BLaER1 treated with 17β-estradiol and CSF1 and Interleukin-3, amounts not matched to agents 10 nM and 100 nM (cell line): Measurements from ENCODE around the gene MAGI1.

Source experiments
- H3K27ac ChIP-seq, 11 experiments: shearing (Covaris generic); formaldehyde crosslinking; 2 replicates each; pipeline ENCODE4 v1.8.1; 2022
- H3K27me3 ChIP-seq, 11 experiments: shearing (Covaris generic); formaldehyde crosslinking; 2 replicates each; pipeline ENCODE4 v1.8.1; 2022
- H3K36me3 ChIP-seq, 11 experiments: shearing (Covaris generic); formaldehyde crosslinking; 2 replicates each; pipeline ENCODE4 v1.8.1; 2022
- H3K4me1 ChIP-seq, 10 experiments: shearing (Covaris generic); formaldehyde crosslinking; 2 replicates each; pipeline ENCODE4 v1.8.1; 2022
- H3K4me2 ChIP-seq, 11 experiments: shearing (Covaris generic); formaldehyde crosslinking; 2 replicates each; pipeline ENCODE4 v1.8.1; 2022
- H3K4me3 ChIP-seq, 10 experiments: shearing (Covaris generic); formaldehyde crosslinking; 2 replicates each; pipeline ENCODE4 v1.8.1; 2022
- H3K9ac ChIP-seq, 11 experiments: shearing (Covaris generic); formaldehyde crosslinking; 2 replicates each; pipeline ENCODE4 v1.8.1; 2022
- H3K9me3 ChIP-seq, 11 experiments: shearing (Covaris generic); formaldehyde crosslinking; replicated peaks in 1 of 11; 2 replicates each; pipeline ENCODE4 v1.8.1; 2022
- H4K20me1 ChIP-seq, 11 experiments: shearing (Covaris generic); formaldehyde crosslinking; 2 replicates each; pipeline ENCODE4 v1.8.1; 2022
- Cebpa-rat ChIP-seq, 11 experiments: shearing (Covaris generic); IDR thresholded peaks; 2 replicates each; pipeline ENCODE4 v1.8.1; 2022

Gene MAGI1

DNA sequence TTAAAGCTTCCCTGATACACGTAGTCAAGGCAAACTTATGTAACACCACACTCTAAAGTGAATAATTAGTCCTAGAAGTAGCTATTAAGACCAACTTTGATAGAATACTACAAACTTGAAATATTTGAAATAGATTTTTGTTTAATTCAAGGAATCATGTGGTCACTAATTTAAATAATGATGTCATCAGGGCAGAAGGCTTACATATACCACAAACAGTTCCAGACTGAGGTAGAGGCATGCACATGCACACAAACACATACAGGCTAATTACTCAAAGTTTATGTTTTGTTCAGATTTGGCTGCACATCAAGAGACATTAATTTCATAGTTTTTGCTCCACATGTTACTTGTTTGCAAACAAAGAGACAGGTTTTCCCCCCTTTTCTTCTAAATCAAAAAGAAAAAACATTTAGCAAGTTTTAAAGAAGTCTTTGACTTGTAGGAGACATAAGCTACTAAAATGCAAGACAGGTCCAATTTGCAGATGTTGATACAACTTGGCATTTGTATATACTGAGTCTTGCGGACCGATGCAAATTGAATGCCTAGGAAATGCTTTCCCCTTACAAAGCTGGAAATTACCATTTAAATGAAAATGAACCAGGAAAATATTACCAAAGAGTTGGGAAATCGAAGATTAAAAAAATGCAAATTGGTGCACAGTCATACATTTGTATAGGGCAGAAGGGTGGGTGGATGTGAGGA, 594.8 kb downstream of the MAGI1 start:
- TF ChIP-seq Cebpa-rat (IDR thresholded peaks at IDR 0.05), result no peak
- Histone ChIP-seq H3K4me3 (no peak overlapping the region), H3K36me3 (peaks cover 0 to 22% (median 0%) of the 10 kb centered on the region in 11 experiments; a peak in 5 of 22 replicates), H3K9ac (no peak overlapping the region), H3K4me1 (peaks cover 0 to 33% (median 14%) of the 10 kb centered on the region in 10 experiments; a peak in 14 of 20 replicates), H3K4me2 (no peak overlapping the region), H3K9me3 (peaks cover 0 to 13% (median 3%) of the 10 kb centered on the region in 11 experiments; a peak in 7 of 22 replicates), H3K27ac (no peak overlapping the region), H3K27me3 (no peaks in the 10 kb centered on the region), H4K20me1 (no peaks in the 10 kb centered on the region)

DNA sequence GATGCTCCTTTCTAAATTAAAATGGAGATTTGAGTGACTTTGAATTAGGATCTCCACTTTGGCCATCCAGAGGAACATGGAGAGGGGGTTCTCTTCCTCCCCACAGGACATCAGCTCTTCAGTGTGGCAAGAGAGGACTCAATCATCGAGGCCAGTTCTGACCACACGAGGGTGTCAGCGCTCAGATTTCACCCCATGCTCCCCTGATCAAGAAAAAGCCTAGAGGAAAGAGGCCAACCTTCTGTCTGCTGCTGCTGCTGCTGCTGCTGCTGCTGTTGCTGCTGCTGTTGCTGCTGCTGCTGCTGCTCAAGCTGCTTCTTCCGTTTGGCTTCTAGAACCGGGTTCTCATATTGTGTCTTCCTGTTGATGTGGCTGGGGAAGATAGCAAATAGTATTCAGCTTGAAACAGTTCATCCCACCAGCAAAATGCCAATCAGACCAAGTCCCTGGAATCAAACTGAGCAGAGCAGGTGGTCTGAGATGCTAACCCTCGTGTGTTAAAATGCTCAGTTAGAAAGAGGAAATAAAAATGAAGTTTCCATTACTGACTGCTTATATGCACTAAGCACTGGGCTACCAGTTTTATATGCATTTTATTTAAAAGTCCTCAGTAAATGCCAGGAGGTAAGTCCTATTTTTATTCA, 599.0 kb downstream of the MAGI1 start:
- no peak for TF ChIP-seq Cebpa-rat (IDR thresholded peaks at IDR 0.05)
- H3K4me1 ChIP-seq, result peaks cover 0 to 57% (median 15%) of the 10 kb centered on the region in 10 experiments; a peak in 14 of 20 replicates
- no peak overlapping the region for H3K27ac ChIP-seq
- H3K36me3 ChIP-seq, result peaks cover 0 to 39% (median 10%) of the 10 kb centered on the region in 11 experiments; a peak in 8 of 22 replicates
- H4K20me1 ChIP-seq, result no peaks in the 10 kb centered on the region
- peak overlapping the region in 9 of 11 experiments; percentile 7 to 65 (median 52); a peak in 15 of 22 replicates for H3K4me2 ChIP-seq
- peaks cover 0 to 18% (median 3%) of the 10 kb centered on the region in 11 experiments; a peak in 7 of 22 replicates for H3K9me3 ChIP-seq
- H3K4me3 ChIP-seq, result no peak overlapping the region
- peak overlapping the region in 4 of 11 experiments; percentile 1 to 42 (median 18); a peak in 2 of 22 replicates for H3K9ac ChIP-seq
- H3K27me3 ChIP-seq, result no peaks in the 10 kb centered on the region

DNA sequence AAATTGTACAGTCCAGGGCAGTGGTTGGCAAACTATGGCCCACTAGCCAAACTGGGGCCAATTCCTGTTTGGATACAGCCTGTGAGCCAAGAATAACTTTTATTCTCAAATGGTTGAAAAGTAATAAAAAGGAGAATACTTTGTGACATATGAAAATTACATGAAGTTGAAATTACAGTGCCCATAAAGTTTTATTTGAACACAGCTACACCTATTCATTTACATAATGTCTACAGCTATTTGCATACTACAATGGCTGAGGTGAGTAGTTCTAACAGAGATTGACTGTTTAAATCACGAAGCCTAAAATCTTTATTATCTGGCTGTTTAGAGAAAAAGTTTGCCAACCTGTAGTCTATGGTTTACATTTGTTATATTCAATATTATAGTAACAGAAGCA, 600.1 kb downstream of the MAGI1 start:
- Histone ChIP-seq H3K4me3 (no peak overlapping the region), H3K9me3 (peaks cover 0 to 24% (median 0%) of the 10 kb centered on the region in 11 experiments; a peak in 7 of 22 replicates), H3K27ac (no peak overlapping the region), H3K4me2 (peak overlapping the region in 3 of 11 experiments; percentile 15 to 63 (median 26); a peak in 3 of 22 replicates), H4K20me1 (no peaks in the 10 kb centered on the region), H3K27me3 (no peaks in the 10 kb centered on the region), H3K36me3 (peaks cover 0 to 42% (median 19%) of the 10 kb centered on the region in 11 experiments; a peak in 9 of 22 replicates), H3K4me1 (peaks cover 0 to 62% (median 16%) of the 10 kb centered on the region in 10 experiments; a peak in 14 of 20 replicates), H3K9ac (no peak overlapping the region)
- no peak for TF ChIP-seq Cebpa-rat (IDR thresholded peaks at IDR 0.05)

DNA sequence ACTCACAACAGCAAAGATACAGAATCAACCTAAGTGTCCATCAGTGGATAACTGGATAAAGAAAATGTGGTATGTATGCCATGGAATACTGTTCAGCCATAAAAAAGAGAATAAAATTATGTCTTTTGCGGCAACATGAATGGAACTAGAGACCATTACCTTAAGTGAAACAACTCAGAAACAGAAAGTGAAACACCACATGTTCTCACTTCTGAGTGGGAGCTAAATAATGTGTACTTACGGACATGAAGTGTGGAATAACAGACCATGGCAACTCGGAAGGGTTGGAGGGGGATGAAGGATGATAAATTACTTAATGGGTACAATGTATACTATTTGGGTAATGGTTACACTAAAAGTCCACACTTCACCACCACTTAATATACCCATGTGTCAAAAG, 600.6 kb downstream of the MAGI1 start:
- peaks cover 0 to 20% (median 0%) of the 10 kb centered on the region in 11 experiments; a peak in 6 of 22 replicates for H3K9me3 ChIP-seq
- no peaks in the 10 kb centered on the region for H4K20me1 ChIP-seq
- peaks cover 0 to 39% (median 19%) of the 10 kb centered on the region in 11 experiments; a peak in 9 of 22 replicates for H3K36me3 ChIP-seq
- TF ChIP-seq Cebpa-rat (IDR thresholded peaks at IDR 0.05), result no peak
- peak overlapping the region in 3 of 11 experiments; percentile 15 to 63 (median 26); a peak in 3 of 22 replicates for H3K4me2 ChIP-seq
- H3K9ac ChIP-seq, result no peak overlapping the region
- H3K27me3 ChIP-seq, result no peaks in the 10 kb centered on the region
- no peak overlapping the region for H3K27ac ChIP-seq
- H3K4me3 ChIP-seq, result no peak overlapping the region
- H3K4me1 ChIP-seq, result peaks cover 4 to 66% (median 20%) of the 10 kb centered on the region in 10 experiments; a peak in 16 of 20 replicates

DNA sequence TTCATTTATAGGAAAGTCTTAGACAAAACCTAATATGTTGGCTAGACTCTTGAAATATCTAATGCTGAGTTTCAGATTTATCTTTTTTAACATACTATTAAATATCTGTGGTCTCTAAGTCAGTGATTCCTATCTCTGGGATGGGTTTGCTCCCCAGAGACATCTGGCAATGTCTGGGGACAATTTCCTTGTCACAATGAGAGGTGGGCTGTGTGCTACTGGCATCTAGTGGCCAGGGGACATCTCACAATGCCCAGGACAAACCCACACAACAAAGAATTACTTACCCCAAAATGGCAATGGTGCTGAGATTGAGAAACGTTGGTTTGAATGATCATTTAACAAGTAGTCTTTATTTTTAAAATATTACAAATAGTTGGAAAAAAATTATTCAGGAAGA, 602.1 kb downstream of the MAGI1 start:
- Histone ChIP-seq H3K4me3 (no peak overlapping the region), H3K36me3 (peaks cover 0 to 50% (median 14%) of the 10 kb centered on the region in 11 experiments; a peak in 12 of 22 replicates), H3K4me2 (0 out of 22 replicates have a peak overlapping the region, but pooled peaks of 1 of the 11 experiments have one; percentile 63), H3K9me3 (peaks cover 0 to 19% (median 0%) of the 10 kb centered on the region in 11 experiments; a peak in 6 of 22 replicates), H4K20me1 (no peaks in the 10 kb centered on the region), H3K9ac (no peak overlapping the region), H3K27ac (no peak overlapping the region), H3K4me1 (peaks cover 4 to 58% (median 20%) of the 10 kb centered on the region in 10 experiments; a peak in 16 of 20 replicates), H3K27me3 (no peaks in the 10 kb centered on the region)
- TF ChIP-seq Cebpa-rat (IDR thresholded peaks at IDR 0.05), result no peak

DNA sequence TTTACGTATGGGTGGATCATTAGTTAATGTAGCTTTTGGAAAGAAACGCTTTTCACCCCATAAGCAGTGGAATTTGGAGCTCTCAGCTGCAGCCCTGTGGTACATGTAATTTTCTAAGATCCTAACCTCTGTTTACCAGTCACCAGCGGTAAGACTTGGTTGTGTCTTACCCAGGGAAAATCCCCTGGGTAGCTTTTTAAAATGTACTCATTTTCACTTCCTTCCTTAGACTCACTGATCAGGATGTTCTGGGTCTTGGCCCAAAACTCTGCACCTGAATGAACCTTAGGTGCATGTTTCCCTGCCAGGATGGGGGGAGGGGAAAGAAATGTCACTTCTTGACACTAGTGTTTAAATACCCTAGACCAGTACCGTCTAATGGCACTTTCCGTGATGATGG, 605.2 kb downstream of the MAGI1 start:
- no peak overlapping the region for H3K4me3 ChIP-seq
- H3K4me2 ChIP-seq, result peak overlapping the region in 5 of 11 experiments; percentile 4 to 57 (median 18); a peak in 7 of 22 replicates
- H3K27me3 ChIP-seq, result no peaks in the 10 kb centered on the region
- no peak overlapping the region for H3K9ac ChIP-seq
- H4K20me1 ChIP-seq, result no peaks in the 10 kb centered on the region
- peaks cover 0 to 19% (median 0%) of the 10 kb centered on the region in 11 experiments; a peak in 7 of 22 replicates for H3K9me3 ChIP-seq
- TF ChIP-seq Cebpa-rat (IDR thresholded peaks at IDR 0.05), result no peak
- peaks cover 0 to 76% (median 29%) of the 10 kb centered on the region in 11 experiments; a peak in 14 of 22 replicates for H3K36me3 ChIP-seq
- H3K27ac ChIP-seq, result no peak overlapping the region
- peaks cover 0 to 29% (median 6%) of the 10 kb centered on the region in 10 experiments; a peak in 13 of 20 replicates for H3K4me1 ChIP-seq

DNA sequence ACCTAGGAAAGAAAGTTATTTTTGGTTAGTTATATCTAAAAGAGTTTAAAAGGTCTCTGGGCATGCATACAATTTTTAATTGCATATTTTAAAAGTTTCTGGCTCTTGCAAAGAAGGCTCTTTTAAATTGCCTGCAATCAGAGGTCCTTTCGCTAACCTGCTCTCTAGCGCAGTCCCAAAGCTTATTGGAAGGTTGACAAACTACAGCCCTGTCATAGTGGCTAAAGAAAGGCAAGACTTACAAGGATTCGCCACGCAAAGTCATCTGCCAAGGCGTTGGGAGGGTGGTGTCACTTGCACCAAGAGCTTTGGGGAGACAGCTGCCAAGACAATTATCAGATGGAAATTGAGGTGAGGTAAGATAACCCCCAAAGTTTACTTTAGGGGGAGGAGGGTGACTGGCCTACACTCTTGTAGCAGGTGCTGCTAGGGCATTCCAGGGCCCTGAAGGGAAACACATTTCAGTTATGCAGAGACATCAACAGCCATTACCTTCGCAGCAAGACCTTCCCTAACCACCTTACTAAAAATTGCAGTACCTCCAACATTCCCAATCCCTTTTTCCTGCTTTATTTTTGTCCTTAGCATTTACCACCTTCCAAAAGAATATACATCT, 606.2 kb downstream of the MAGI1 start:
- no peaks in the 10 kb centered on the region for H4K20me1 ChIP-seq
- no peak overlapping the region for H3K4me2 ChIP-seq
- H3K27ac ChIP-seq, result no peak overlapping the region
- H3K9me3 ChIP-seq, result peaks cover 0 to 19% (median 0%) of the 10 kb centered on the region in 11 experiments; a peak in 7 of 22 replicates
- TF ChIP-seq Cebpa-rat (IDR thresholded peaks at IDR 0.05), result no peak
- peaks cover 0 to 81% (median 32%) of the 10 kb centered on the region in 11 experiments; a peak in 14 of 22 replicates for H3K36me3 ChIP-seq
- no peak overlapping the region for H3K4me3 ChIP-seq
- peaks cover 0 to 19% (median 6%) of the 10 kb centered on the region in 10 experiments; a peak in 13 of 20 replicates for H3K4me1 ChIP-seq
- no peaks in the 10 kb centered on the region for H3K27me3 ChIP-seq
- no peak overlapping the region for H3K9ac ChIP-seq

DNA sequence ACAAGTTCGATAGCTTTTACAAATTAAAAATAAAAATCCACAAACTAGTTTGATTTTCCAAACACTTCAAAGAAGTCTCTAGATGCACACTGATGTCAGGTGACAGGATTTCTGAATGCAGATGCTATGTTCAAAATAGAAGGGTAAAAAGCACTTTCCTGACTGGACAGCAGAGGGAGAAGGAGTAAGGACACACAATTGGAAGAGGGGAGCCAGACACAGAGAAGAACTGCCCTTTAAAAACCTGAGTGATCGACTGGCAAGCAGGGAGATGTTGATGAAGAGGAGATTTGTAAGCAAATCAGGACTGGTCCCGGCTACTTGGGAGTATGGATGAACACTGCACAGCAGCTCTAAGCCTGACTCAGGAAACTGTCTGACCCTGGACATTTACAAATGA, 612.8 kb downstream of the MAGI1 start:
- H3K4me3 ChIP-seq, result no peak overlapping the region
- H3K27me3 ChIP-seq, result no peaks in the 10 kb centered on the region
- H3K4me2 ChIP-seq, result no peak overlapping the region
- peaks cover 0 to 3% (median 0%) of the 10 kb centered on the region in 11 experiments; a peak in 1 of 22 replicates for H3K9me3 ChIP-seq
- no peak for TF ChIP-seq Cebpa-rat (IDR thresholded peaks at IDR 0.05)
- H3K9ac ChIP-seq, result no peak overlapping the region
- H4K20me1 ChIP-seq, result no peaks in the 10 kb centered on the region
- peaks cover 0 to 16% (median 8%) of the 10 kb centered on the region in 10 experiments; a peak in 16 of 20 replicates for H3K4me1 ChIP-seq
- H3K27ac ChIP-seq, result no peak overlapping the region
- peaks cover 0 to 73% (median 18%) of the 10 kb centered on the region in 11 experiments; a peak in 13 of 22 replicates for H3K36me3 ChIP-seq
